Calu3 (cell line): Measurements from ENCODE around the gene ASCC2. TPM values are rescaled to one million over a fixed set of nuclear protein-coding genes. Genes with fewer than 3 reads are reported as not detected.
"Not testable (repeated sequence)": the region's sequence is repeated elsewhere in the genome, so short reads cannot be mapped to it uniquely, and the experiment has no call there.

ENCODE experiments used
- BruUV-seq: library from RNA; stranded (reverse); fragments of 400-500 nt; replicated peaks from 2 replicates; lab custom pipeline; 2021; lab: Mats Ljungman, UMichigan
- CTCF ChIA-PET: fragments of 300-600 bp; sonication (Branson Sonifier 250); formaldehyde crosslinking; loops from one replicate; lab custom pipeline; 2022; ENCODE audit warnings: antibody characterized with exemption; lab: Charles Lee
- DNase-seq: peaks from one replicate; pipeline ENCODE4 v3.0.0; 2022
- H3K27ac Mint-ChIP-seq: one replicate; pipeline ENCODE4 v1.8.0; 2022; ENCODE audit warnings: mixed read lengths; ENCODE audit not compliant: unreplicated experiment
- H3K27me3 Mint-ChIP-seq: one replicate; pipeline ENCODE4 v1.8.0; 2022; ENCODE audit warnings: mixed read lengths; ENCODE audit not compliant: unreplicated experiment
- H3K36me3 Mint-ChIP-seq: one replicate; pipeline ENCODE4 v1.8.0; 2022; ENCODE audit warnings: mild to moderate bottlenecking, moderate library complexity, mixed read lengths; ENCODE audit not compliant: insufficient read depth, unreplicated experiment
- H3K4me1 Mint-ChIP-seq: one replicate; pipeline ENCODE4 v1.8.0; 2022; ENCODE audit warnings: mild to moderate bottlenecking, low read depth, mixed read lengths; ENCODE audit not compliant: unreplicated experiment
- H3K4me3 Mint-ChIP-seq: one replicate; pipeline ENCODE4 v1.8.0; 2022; ENCODE audit warnings: mild to moderate bottlenecking, low read depth, moderate library complexity, mixed read lengths; ENCODE audit not compliant: unreplicated experiment
- H3K9me3 Mint-ChIP-seq: one replicate; pipeline ENCODE4 v1.8.0; 2022; ENCODE audit warnings: low read depth, mixed read lengths; ENCODE audit not compliant: unreplicated experiment
- CTCF ChIP-seq: fragments of 200-600 bp; IDR thresholded peaks from one replicate; pipeline ENCODE4 v1.8.0; 2022; ENCODE audit warnings: antibody characterized with exemption; ENCODE audit not compliant: unreplicated experiment
- intact Hi-C: fragments of 100-400 bp; cut with micrococcal nuclease; formaldehyde crosslinking; loops from one replicate; pipeline ENCODE4 v1.10.0; 2022; ENCODE audit not compliant: unreplicated experiment
- total RNA-seq: library from RNA; stranded (reverse); gene quantifications from 2 replicates; pipeline ENCODE4 v1.2.3, GENCODE V29; 2022

ASCC2 gene
- total RNA-seq, 1 experiment from 2014 or later = 62.6 TPM

GRCh38 chr22:29833392-29833965, 4.6 kb downstream of the ASCC2 start:
- Mint-ChIP-seq H3K4me1 (peaks cover 14% of the 10 kb centered on the region), H3K27ac (no peak overlapping the region), H3K27me3 (no peaks in the 10 kb centered on the region), H3K4me3 (no peak overlapping the region), H3K36me3 (peaks cover 39% of the 10 kb centered on the region), H3K9me3 (no peaks in the 10 kb centered on the region)
- no peak for TF ChIP-seq CTCF
- BruUV-seq = no TSS peak
- intact Hi-C loops = no loop called here
- no peak for DNase-seq
- CTCF ChIA-PET = no interaction called here

- intact Hi-C loops = no loop called here
- no peaks in the 10 kb centered on the region for H3K27me3 Mint-ChIP-seq
- no peak for TF ChIP-seq CTCF
- H3K36me3 Mint-ChIP-seq = peaks cover 26% of the 10 kb centered on the region
- CTCF ChIA-PET = no interaction called here
- H3K4me3 Mint-ChIP-seq = no peak overlapping the region
- no TSS peak for BruUV-seq
- H3K9me3 Mint-ChIP-seq = no peaks in the 10 kb centered on the region
- peaks cover 11% of the 10 kb centered on the region for H3K4me1 Mint-ChIP-seq
- DNase-seq = no peak
- H3K27ac Mint-ChIP-seq = no peak overlapping the region
Measured at GRCh38 chr22:29831958-29832357, 6.1 kb downstream of the ASCC2 start.

GRCh38 chr22:29831186-29831921, 6.7 kb downstream of the ASCC2 start:
- intact Hi-C loops = no loop called here
- CTCF ChIA-PET = interaction anchor here (0.5 kb wide), 1 partner anchor 55 kb away, joined by 7 read pairs; no protein-coding TSS in a partner anchor
- Mint-ChIP-seq H3K36me3 (peaks cover 20% of the 10 kb centered on the region), H3K27me3 (no peaks in the 10 kb centered on the region), H3K9me3 (no peaks in the 10 kb centered on the region), H3K4me3 (no peak overlapping the region), H3K27ac (no peak overlapping the region), H3K4me1 (peaks cover 9% of the 10 kb centered on the region)
- no peak for DNase-seq
- no TSS peak for BruUV-seq
- no peak for TF ChIP-seq CTCF

- Mint-ChIP-seq H3K27ac (no peak overlapping the region), H3K4me1 (peaks cover 1% of the 10 kb centered on the region), H3K9me3 (no peaks in the 10 kb centered on the region), H3K36me3 (peaks cover 13% of the 10 kb centered on the region), H3K4me3 (no peak overlapping the region), H3K27me3 (no peaks in the 10 kb centered on the region)
- CTCF ChIA-PET = no interaction called here
- no peak for DNase-seq
- TF ChIP-seq CTCF = no peak
- intact Hi-C loops = no loop called here
- BruUV-seq = no TSS peak
Measured at GRCh38 chr22:29830585-29830984, 7.5 kb downstream of the ASCC2 start.

- H3K36me3 Mint-ChIP-seq = peaks cover 20% of the 10 kb centered on the region
- H3K27me3 Mint-ChIP-seq, intact Hi-C loops, H3K9me3 Mint-ChIP-seq, BruUV-seq, DNase-seq, H3K4me3 Mint-ChIP-seq, H3K27ac Mint-ChIP-seq, H3K4me1 Mint-ChIP-seq: not testable (repeated sequence)
- CTCF ChIA-PET = interaction anchor here (0.8 kb wide), 1 partner anchor 77 kb away, joined by 6 read pairs; no protein-coding TSS in a partner anchor
Measured at GRCh38 chr22:29827726-29828125, 10.3 kb downstream of the ASCC2 start.
